ENCODE results near the gene HLX. TPM values are rescaled to one million over a fixed set of nuclear protein-coding genes. Genes with fewer than 3 reads are reported as not detected.

The HLX gene
- total RNA-seq, 1 donor: 9.0 TPM

DNA sequence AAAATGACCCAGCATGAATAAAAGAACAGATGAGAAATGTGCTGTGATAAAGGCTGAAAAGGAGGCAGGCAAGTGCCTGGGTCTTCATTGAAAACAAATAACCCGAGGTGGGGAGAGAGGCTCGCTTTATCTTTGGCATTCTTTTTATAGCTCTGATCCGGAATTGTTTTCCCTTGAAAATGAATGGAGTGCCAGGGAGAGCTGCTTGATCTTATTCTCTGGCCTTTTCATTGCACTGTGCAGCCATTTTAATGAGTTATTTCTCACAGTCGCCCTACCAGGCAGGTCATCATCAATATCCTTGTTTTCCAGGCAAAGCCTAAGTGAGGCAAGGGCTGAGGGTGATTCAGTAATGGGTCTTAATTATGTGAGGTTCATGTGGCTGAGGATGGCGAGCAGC lies 39.8 kb upstream of the HLX start:
- no peaks in the 10 kb centered on the region for H3K4me1 ChIP-seq (ENCODE audit: insufficient read depth, low read length)
- no peaks in the 10 kb centered on the region for H3K27me3 ChIP-seq (ENCODE audit: insufficient read depth, low read length)
- H3K9me3 ChIP-seq (ENCODE audit: low read depth, low read length): no peaks in the 10 kb centered on the region
- no peak overlapping the region for H3K4me3 ChIP-seq (ENCODE audit: insufficient read depth, low read length)
- no peak for DNase-seq (ENCODE audit: insufficient read length, low spot score, missing footprints)
- no peak overlapping the region for H3K4me2 ChIP-seq (ENCODE audit: insufficient read depth, low read length)
- TF ChIP-seq CTCF (IDR thresholded peaks at IDR 0.05; ENCODE audit: extremely low read depth, low read depth, low read length): no peak
- no peaks in the 10 kb centered on the region for H3K79me2 ChIP-seq (ENCODE audit: insufficient read depth, low read length)
- H4K20me1 ChIP-seq (ENCODE audit: insufficient read depth, low read length): no peaks in the 10 kb centered on the region
- H3K27ac ChIP-seq (ENCODE audit: low read depth, low read length): no peak overlapping the region
- no peaks in the 10 kb centered on the region for H3K36me3 ChIP-seq (ENCODE audit: insufficient read depth, low read length)
- no peak overlapping the region for H2AFZ ChIP-seq (ENCODE audit: low read length)

DNA sequence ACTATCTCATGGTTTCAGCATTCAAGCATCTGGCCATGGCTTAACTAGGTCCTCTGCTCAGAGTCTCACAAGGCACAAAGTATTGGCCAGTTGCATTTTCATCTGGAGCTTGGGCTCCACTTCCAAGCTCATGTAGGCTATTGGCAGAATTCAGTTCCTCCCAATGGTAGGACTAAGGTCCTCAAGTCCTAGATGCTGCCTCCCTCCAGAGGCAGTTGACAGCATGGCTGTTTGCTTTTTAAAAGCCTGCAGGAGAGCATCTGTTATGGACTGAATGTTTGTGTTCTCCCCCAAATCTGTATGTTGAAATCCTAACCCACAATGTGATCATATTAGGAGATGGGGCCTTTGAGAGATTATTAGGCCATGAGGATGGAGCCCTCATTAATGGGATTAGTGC lies 38.0 kb upstream of the HLX start:
- no peaks in the 10 kb centered on the region for H3K27me3 ChIP-seq (ENCODE audit: insufficient read depth, low read length)
- H3K27ac ChIP-seq (ENCODE audit: low read depth, low read length): no peak overlapping the region
- H3K79me2 ChIP-seq (ENCODE audit: insufficient read depth, low read length): no peaks in the 10 kb centered on the region
- no peaks in the 10 kb centered on the region for H3K36me3 ChIP-seq (ENCODE audit: insufficient read depth, low read length)
- no peaks in the 10 kb centered on the region for H3K4me1 ChIP-seq (ENCODE audit: insufficient read depth, low read length)
- H2AFZ ChIP-seq (ENCODE audit: low read length): no peak overlapping the region
- peak; percentile 31 for TF ChIP-seq CTCF (IDR thresholded peaks at IDR 0.05; ENCODE audit: extremely low read depth, low read depth, low read length)
- DNase-seq (ENCODE audit: insufficient read length, low spot score, missing footprints): no peak
- no peak overlapping the region for H3K4me3 ChIP-seq (ENCODE audit: insufficient read depth, low read length)
- H3K9me3 ChIP-seq (ENCODE audit: low read depth, low read length): no peaks in the 10 kb centered on the region
- no peaks in the 10 kb centered on the region for H4K20me1 ChIP-seq (ENCODE audit: insufficient read depth, low read length)
- H3K4me2 ChIP-seq (ENCODE audit: insufficient read depth, low read length): no peak overlapping the region

GRCh38 chr1:220843481-220844011 lies 35.7 kb upstream of the HLX start:
- Histone ChIP-seq H3K4me3 (ENCODE audit: insufficient read depth, low read length) (no peak overlapping the region), H3K36me3 (ENCODE audit: insufficient read depth, low read length) (no peaks in the 10 kb centered on the region), H3K79me2 (ENCODE audit: insufficient read depth, low read length) (no peaks in the 10 kb centered on the region), H3K9me3 (ENCODE audit: low read depth, low read length) (no peaks in the 10 kb centered on the region), H2AFZ (ENCODE audit: low read length) (peak overlapping the region; percentile 37), H3K4me2 (ENCODE audit: insufficient read depth, low read length) (no peak overlapping the region), H3K27me3 (ENCODE audit: insufficient read depth, low read length) (no peaks in the 10 kb centered on the region), H3K27ac (ENCODE audit: low read depth, low read length) (no peak overlapping the region), H3K4me1 (ENCODE audit: insufficient read depth, low read length) (no peaks in the 10 kb centered on the region), H4K20me1 (ENCODE audit: insufficient read depth, low read length) (no peaks in the 10 kb centered on the region)
- DNase-seq (ENCODE audit: insufficient read length, low spot score, missing footprints): no peak
- no peak for TF ChIP-seq CTCF (IDR thresholded peaks at IDR 0.05; ENCODE audit: extremely low read depth, low read depth, low read length)

DNA sequence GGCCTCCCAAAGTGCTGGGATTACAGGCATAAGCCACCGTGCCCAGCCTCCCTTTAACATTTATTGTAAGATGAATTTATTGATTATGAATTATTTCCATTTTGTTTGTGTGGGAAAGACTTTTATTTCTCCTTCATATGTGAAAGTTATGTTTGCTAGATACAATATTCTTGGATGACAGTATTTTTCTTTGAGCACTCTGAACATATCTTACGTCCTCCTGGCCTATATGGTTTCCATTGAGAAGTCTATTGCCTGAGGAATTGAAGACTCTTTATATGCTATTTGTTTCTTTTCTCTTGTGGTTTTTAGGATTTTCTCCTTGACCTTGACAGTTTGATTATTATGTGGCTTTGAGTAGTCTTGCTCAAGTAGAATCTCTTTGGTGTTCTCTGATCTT lies 26.8 kb upstream of the HLX start:
- Histone ChIP-seq H3K4me3 (ENCODE audit: insufficient read depth, low read length) (no peak overlapping the region), H3K4me1 (ENCODE audit: insufficient read depth, low read length) (no peaks in the 10 kb centered on the region), H3K9me3 (ENCODE audit: low read depth, low read length) (no peaks in the 10 kb centered on the region), H3K27me3 (ENCODE audit: insufficient read depth, low read length) (no peaks in the 10 kb centered on the region), H3K79me2 (ENCODE audit: insufficient read depth, low read length) (no peaks in the 10 kb centered on the region), H3K36me3 (ENCODE audit: insufficient read depth, low read length) (no peaks in the 10 kb centered on the region), H3K27ac (ENCODE audit: low read depth, low read length) (no peak overlapping the region), H4K20me1 (ENCODE audit: insufficient read depth, low read length) (no peaks in the 10 kb centered on the region), H3K4me2 (ENCODE audit: insufficient read depth, low read length) (no peak overlapping the region), H2AFZ (ENCODE audit: low read length) (no peak overlapping the region)
- TF ChIP-seq CTCF (IDR thresholded peaks at IDR 0.05; ENCODE audit: extremely low read depth, low read depth, low read length): no peak
- DNase-seq (ENCODE audit: insufficient read length, low spot score, missing footprints): no peak
